ENCODE results near the gene ZFYVE28.

Gene ZFYVE28

GRCh38 chr4:2270341-2271165 lies 147.9 kb downstream of the ZFYVE28 start:
- no peak for DNase-seq

GRCh38 chr4:2269618-2270163 lies 148.8 kb downstream of the ZFYVE28 start:
- DNase-seq, result no peak

GRCh38 chr4:2269206-2269531 lies 149.3 kb downstream of the ZFYVE28 start:
- DNase-seq, result no peak

GRCh38 chr4:2268357-2269205 lies 149.9 kb downstream of the ZFYVE28 start:
- no peak for DNase-seq

- no peak for DNase-seq
These were observed 150.6 kb downstream of the ZFYVE28 start for GRCh38 chr4:2267841-2268240.

GRCh38 chr4:2267320-2267811 lies 151.1 kb downstream of the ZFYVE28 start:
- no peak for DNase-seq

GRCh38 chr4:2266821-2267220 lies 151.6 kb downstream of the ZFYVE28 start:
- no peak for DNase-seq

GRCh38 chr4:2266181-2266580 lies 152.3 kb downstream of the ZFYVE28 start:
- no peak for DNase-seq

- DNase-seq, result no peak
These were observed 153.0 kb downstream of the ZFYVE28 start for GRCh38 chr4:2265113-2266110.

- no peak for DNase-seq
These were observed 153.9 kb downstream of the ZFYVE28 start for GRCh38 chr4:2264481-2265041.

GRCh38 chr4:2263926-2264321 lies 154.5 kb downstream of the ZFYVE28 start:
- no peak for DNase-seq

GRCh38 chr4:2262944-2263250 lies 155.5 kb downstream of the ZFYVE28 start:
- DNase-seq, result no peak

GRCh38 chr4:2262145-2262943 lies 156.1 kb downstream of the ZFYVE28 start:
- peak; percentile 98 to 100 for DNase-seq

GRCh38 chr4:2261853-2262144 lies 156.6 kb downstream of the ZFYVE28 start, which contains the start of gene MXD4:
TSS of gene MXD4 (minus strand) at chr4:2262109. CDS start at chr4:2261980, 129 bp downstream.
- DNase-seq, result no peak

GRCh38 chr4:2261110-2261852 lies 157.2 kb downstream of the ZFYVE28 start:
- peak in 1 of 2 experiments; percentile 22 for DNase-seq

GRCh38 chr4:2260344-2261109 lies 157.9 kb downstream of the ZFYVE28 start:
- no peak for DNase-seq

GRCh38 chr4:2259541-2260343 lies 158.7 kb downstream of the ZFYVE28 start:
- DNase-seq, result no peak

GRCh38 chr4:2259036-2259540 lies 159.4 kb downstream of the ZFYVE28 start:
- no peak for DNase-seq
